ENCODE data around the gene ADGRG1.
"Not testable (repeated sequence)": the region's sequence is repeated elsewhere in the genome, so short reads cannot be mapped to it uniquely, and the experiment has no call there.

- not testable (repeated sequence) for TF ChIP-seq CTCF (IDR thresholded peaks at IDR 0.05); POLR2A (IDR thresholded peaks at IDR 0.05); POLR2AphosphoS5 (IDR thresholded peaks at IDR 0.05; ENCODE audit: insufficient read depth in 1 of 2, low read depth in 1 of 2)
These were observed 32.2 kb upstream of the ADGRG1 start for GRCh38 chr16:57596234-57596633.

Data from vagina (tissue), 2 donors.